Aorta (tissue), 5 donors: ENCODE measurements around the gene CPLX4. TPM values are rescaled to one million over a fixed set of nuclear protein-coding genes. Genes with fewer than 3 reads are reported as not detected.

Experiments
- ATAC-seq: fragments of 200-7000 bp; cut with Tn5 transposase; one replicate; pipeline ENCODE4 v1.9.1; 2022; ENCODE audit warnings: moderate library complexity; ENCODE audit not compliant: low FRiP score
- DNase-seq, 2 donors: peaks; one replicate each; pipeline ENCODE4 v3.0.0-alpha.2; 2020
- H3K27ac ChIP-seq, 2 donors: one replicate each; pipeline ENCODE4 v1.5.1; 2013; ENCODE audit warnings: low read length in 2 of 2, mild to moderate bottlenecking in 2 of 2, moderate library complexity in 2 of 2, control low read depth in 1 of 2, inconsistent platforms in 1 of 2, low read depth in 1 of 2
- H3K27me3 ChIP-seq, 2 donors: one replicate each; pipeline ENCODE4 v1.6.1; 2013; ENCODE audit warnings: control low read depth in 1 of 2, low read length in 1 of 2, mild to moderate bottlenecking in 1 of 2, moderate library complexity in 1 of 2; ENCODE audit not compliant: insufficient read depth in 2 of 2, control insufficient read depth in 1 of 2
- H3K36me3 ChIP-seq, 2 donors: one replicate each; pipeline ENCODE4 v1.6.1; 2013; ENCODE audit warnings: control low read depth in 1 of 2, low read length in 1 of 2, mild to moderate bottlenecking in 1 of 2; ENCODE audit not compliant: insufficient read depth in 2 of 2, control insufficient read depth in 1 of 2
- H3K4me1 ChIP-seq, 2 donors: one replicate each; pipeline ENCODE4 v1.6.1; 2013; ENCODE audit warnings: low read length in 2 of 2, control low read depth in 1 of 2, mild to moderate bottlenecking in 1 of 2, moderate library complexity in 1 of 2; ENCODE audit not compliant: insufficient read depth in 2 of 2, control insufficient read depth in 1 of 2
- H3K4me3 ChIP-seq, 2 donors: one replicate each; pipeline ENCODE4 v1.5.1; 2013; ENCODE audit warnings: low read length in 2 of 2, control low read depth in 1 of 2, mild to moderate bottlenecking in 1 of 2
- H3K9me3 ChIP-seq: one replicate; pipeline ENCODE4 v1.6.1; 2013; ENCODE audit warnings: mild to moderate bottlenecking, low read length; ENCODE audit not compliant: control insufficient read depth
- WGBS, 2 donors: extraction: QIAGEN DNeasy Blood & Tissue Kit; methylation state at CpG; one replicate each; pipeline ENCODE4 v1.1.7; 2013; 5-methylcytosine and 5-hydroxymethylcytosine counted together
- intact Hi-C, 2 donors: fragments of 100-400 bp; cut with DNase I; formaldehyde crosslinking; loops; one replicate each; pipeline versions ENCODE4 v1.14.2 to v1.15.0; 2022
- polyA plus RNA-seq, 2 donors: library from polyadenylated mRNA; stranded (reverse); fragments of 200-250 nt; gene quantifications; one replicate each; pipeline ENCODE4 v1.2.3, GENCODE V29; 2013
- total RNA-seq, 2 donors: library from RNA; stranded (reverse); fragmentation: NEBNext Ultra II Directional; extraction: Animal tissue kit (Norgen Biotek cat#: 25700); gene quantifications; one replicate each; pipeline ENCODE4 v1.2.1, GENCODE V29; 2021
- donor health status: healthy with polysubstance abuse.
- donor health status: Bipolar disorder and iron deficiency.
- donor health status: DM: no; HTN: no; CAD: no.
- donor health status: DM: no; HTN: no; CAD: no.
- donor health status: DM: yes; HTN: yes; CAD: no.

CPLX4 gene
- total and polyA plus RNA-seq, 4 donors: 0.38 TPM; not detected in 3

- intact Hi-C loops: no loop called here
- Histone ChIP-seq H3K27me3 (no peaks in the 10 kb centered on the region), H3K4me1 (no peaks in the 10 kb centered on the region), H3K9me3 (no peaks in the 10 kb centered on the region), H3K4me3 (no peak overlapping the region), H3K27ac (no peak overlapping the region), H3K36me3 (no peaks in the 10 kb centered on the region)
- DNase-seq: no peak
- ATAC-seq: no peak
- 67 to 75% methylated on average over 4 of the region's 4 CpGs for WGBS, 2 donors
These were observed 16.5 kb downstream of the CPLX4 start for GRCh38 chr18:59301929-59302328.

- Histone ChIP-seq H3K9me3 (no peaks in the 10 kb centered on the region), H3K4me3 (no peak overlapping the region), H3K36me3 (no peaks in the 10 kb centered on the region), H3K27ac (no peak overlapping the region), H3K27me3 (no peaks in the 10 kb centered on the region), H3K4me1 (no peaks in the 10 kb centered on the region)
- intact Hi-C loops: no loop called here
- 65 to 88% methylated on average over 3 of the region's 3 CpGs for WGBS, 2 donors
- DNase-seq: no peak
- no peak for ATAC-seq
These were observed 17.7 kb downstream of the CPLX4 start for GRCh38 chr18:59300676-59301285.

GRCh38 chr18:59298871-59299270 lies 19.6 kb downstream of the CPLX4 start:
- no peaks in the 10 kb centered on the region for H3K36me3 ChIP-seq
- no peaks in the 10 kb centered on the region for H3K27me3 ChIP-seq
- H3K9me3 ChIP-seq: peaks cover under 1% of the 10 kb centered on the region
- no peaks in the 10 kb centered on the region for H3K4me1 ChIP-seq
- intact Hi-C loops: no loop called here
- ATAC-seq: no peak
- no peak overlapping the region for H3K4me3 ChIP-seq
- H3K27ac ChIP-seq: no peak overlapping the region
- 70 to 79% methylated on average over 8 of the region's 8 CpGs for WGBS, 2 donors
- no peak for DNase-seq

GRCh38 chr18:59293317-59293716 lies 25.1 kb downstream of the CPLX4 start:
- no peak overlapping the region for H3K27ac ChIP-seq
- no peak overlapping the region for H3K4me3 ChIP-seq
- H3K9me3 ChIP-seq: peaks cover 1% of the 10 kb centered on the region
- no peaks in the 10 kb centered on the region for H3K36me3 ChIP-seq
- intact Hi-C loops: no loop called here
- ATAC-seq (no peak), DNase-seq (no peak)
- no peaks in the 10 kb centered on the region for H3K4me1 ChIP-seq
- no peaks in the 10 kb centered on the region for H3K27me3 ChIP-seq

GRCh38 chr18:59286341-59286740 lies 32.1 kb downstream of the CPLX4 start:
- no peaks in the 10 kb centered on the region for H3K27me3 ChIP-seq
- H3K9me3 ChIP-seq: no peaks in the 10 kb centered on the region
- intact Hi-C loops: no loop called here
- H3K36me3 ChIP-seq: no peaks in the 10 kb centered on the region
- DNase-seq (no peak), ATAC-seq (no peak)
- no peak overlapping the region for H3K4me3 ChIP-seq
- 65 to 68% methylated on average over 6 of the region's 6 CpGs for WGBS, 2 donors
- H3K27ac ChIP-seq: no peak overlapping the region
- no peaks in the 10 kb centered on the region for H3K4me1 ChIP-seq

DNA sequence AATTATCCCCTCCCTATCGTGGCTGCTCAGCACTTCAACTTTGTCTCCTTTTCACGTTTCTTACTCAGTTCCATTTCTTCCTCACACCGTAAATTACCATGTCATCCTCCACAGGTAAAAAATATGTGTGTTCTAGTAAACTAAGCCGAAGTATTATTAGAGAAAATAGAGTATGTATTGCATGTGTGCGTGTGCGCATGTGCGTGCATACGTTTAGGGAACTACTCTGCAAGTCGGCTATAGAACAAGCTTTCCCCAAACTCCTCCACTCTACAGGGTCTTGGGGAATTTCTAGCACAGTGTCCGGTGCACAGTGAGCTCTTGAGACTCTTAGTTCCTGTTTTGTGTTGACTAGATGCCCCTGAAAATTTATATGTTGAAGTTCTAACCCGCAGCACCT lies 36.1 kb downstream of the CPLX4 start:
- 85 to 89% methylated on average over 11 of the region's 11 CpGs for WGBS, 2 donors
- Histone ChIP-seq H3K27me3 (no peaks in the 10 kb centered on the region), H3K36me3 (no peaks in the 10 kb centered on the region)

GRCh38 chr18:59279722-59280121 lies 38.7 kb downstream of the CPLX4 start:
- Histone ChIP-seq H3K36me3 (no peaks in the 10 kb centered on the region), H3K4me1 (no peaks in the 10 kb centered on the region), H3K9me3 (no peaks in the 10 kb centered on the region), H3K4me3 (no peak overlapping the region), H3K27ac (no peak overlapping the region), H3K27me3 (no peaks in the 10 kb centered on the region)
- ATAC-seq: no peak
- intact Hi-C loops: no loop called here
- DNase-seq: no peak
- WGBS, 2 donors: 56 to 57% methylated on average over 1 of the region's 1 CpG

More for the DNA sequence above, 36.1 kb downstream of the CPLX4 start:
- no peak for DNase-seq
- no peak overlapping the region for H3K27ac ChIP-seq
- H3K4me3 ChIP-seq: no peak overlapping the region
- H3K4me1 ChIP-seq: no peaks in the 10 kb centered on the region
- H3K9me3 ChIP-seq: no peaks in the 10 kb centered on the region
- intact Hi-C loops: no loop called here
- no peak for ATAC-seq

DNA sequence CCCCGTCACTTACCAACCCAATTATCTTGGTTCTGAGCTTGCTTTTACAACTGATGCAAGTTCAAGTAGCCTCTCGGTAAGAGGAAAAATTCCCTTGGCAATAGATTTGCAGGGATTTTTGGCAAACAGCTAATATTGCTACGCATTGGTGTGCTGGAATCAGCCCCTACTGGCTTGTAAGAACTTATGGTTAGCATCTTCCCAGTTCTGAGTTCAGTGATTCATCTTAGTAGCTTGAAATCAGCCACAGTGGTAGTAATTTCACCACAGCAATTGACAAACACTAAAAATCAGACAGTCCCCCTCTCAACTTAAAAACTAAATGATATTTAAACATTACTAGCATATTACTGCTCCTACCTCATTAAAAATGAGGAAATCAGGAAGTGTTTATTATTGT lies 39.3 kb downstream of the CPLX4 start:
- ATAC-seq: no peak
- DNase-seq: no peak
- WGBS, 2 donors: 64 to 71% methylated on average over 3 of the region's 3 CpGs
- Histone ChIP-seq H3K27ac (no peak overlapping the region), H3K9me3 (no peaks in the 10 kb centered on the region), H3K4me3 (no peak overlapping the region), H3K27me3 (no peaks in the 10 kb centered on the region), H3K4me1 (no peaks in the 10 kb centered on the region), H3K36me3 (no peaks in the 10 kb centered on the region)
- intact Hi-C loops: no loop called here

GRCh38 chr18:59278793-59279192 lies 39.7 kb downstream of the CPLX4 start:
- no peak for ATAC-seq
- intact Hi-C loops: no loop called here
- H3K27me3 ChIP-seq: no peaks in the 10 kb centered on the region

More at GRCh38 chr18:59278793-59279192, 39.7 kb downstream of the CPLX4 start:
- Histone ChIP-seq H3K36me3 (no peaks in the 10 kb centered on the region), H3K4me3 (no peak overlapping the region), H3K9me3 (no peaks in the 10 kb centered on the region), H3K4me1 (no peaks in the 10 kb centered on the region), H3K27ac (no peak overlapping the region)
- WGBS, 2 donors: 71 to 75% methylated on average over 5 of the region's 5 CpGs
- no peak for DNase-seq
